GM19463 (cell line): ENCODE results near the gene WWP2.

ENCODE experiments used
- ATAC-seq: cut with Tn5 transposase; IDR thresholded peaks from one replicate; pipeline ENCODE4 v1.9.1; 2021; ENCODE audit warnings: mild to moderate bottlenecking, moderate library complexity; ENCODE audit not compliant: unreplicated experiment

Gene WWP2

GRCh38 chr16:69888005-69888590, 126.0 kb downstream of the WWP2 start:
- peak; percentile 89 for ATAC-seq

GRCh38 chr16:69889295-69889964, 127.3 kb downstream of the WWP2 start:
- no peak for ATAC-seq

GRCh38 chr16:69890114-69890891, 128.2 kb downstream of the WWP2 start:
- no peak for ATAC-seq

- no peak for ATAC-seq
These were observed 128.8 kb downstream of the WWP2 start for GRCh38 chr16:69890892-69891282.

- no peak for ATAC-seq
These were observed 130.2 kb downstream of the WWP2 start for GRCh38 chr16:69892378-69892777.

GRCh38 chr16:69893106-69893505, 131.0 kb downstream of the WWP2 start:
- ATAC-seq, result no peak

GRCh38 chr16:69894676-69895075, 132.5 kb downstream of the WWP2 start:
- ATAC-seq, result no peak

GRCh38 chr16:69903865-69904415, 141.8 kb downstream of the WWP2 start:
- no peak for ATAC-seq

- ATAC-seq, result no peak
These were observed 142.5 kb downstream of the WWP2 start for GRCh38 chr16:69904495-69905170.

GRCh38 chr16:69905171-69905555, 143.0 kb downstream of the WWP2 start:
- ATAC-seq, result no peak

GRCh38 chr16:69906838-69907401, 144.8 kb downstream of the WWP2 start:
- ATAC-seq, result no peak

- ATAC-seq, result no peak
These were observed 146.9 kb downstream of the WWP2 start for GRCh38 chr16:69909043-69909442.

- ATAC-seq, result no peak
These were observed 147.6 kb downstream of the WWP2 start for GRCh38 chr16:69909760-69910159.

- no peak for ATAC-seq
These were observed 148.8 kb downstream of the WWP2 start for GRCh38 chr16:69910964-69911363.

- ATAC-seq, result no peak
These were observed 154.3 kb downstream of the WWP2 start for GRCh38 chr16:69916462-69916861.

- no peak for ATAC-seq
These were observed 155.2 kb downstream of the WWP2 start for GRCh38 chr16:69917311-69917710.

GRCh38 chr16:69917739-69918138, 155.6 kb downstream of the WWP2 start:
- no peak for ATAC-seq

- ATAC-seq, result no peak
These were observed 156.1 kb downstream of the WWP2 start for GRCh38 chr16:69918241-69918640.

- ATAC-seq, result no peak
These were observed 159.0 kb downstream of the WWP2 start for GRCh38 chr16:69921127-69921526.

- no peak for ATAC-seq
These were observed 160.1 kb downstream of the WWP2 start for GRCh38 chr16:69922200-69922599.
